Fibroblast of the conjunctiva (primary cell): ENCODE data around the gene TRIM31.

Experiments
- DNase-seq: peaks from one replicate; pipeline ENCODE4 v3.0.0-alpha.2; 2010; ENCODE audit warnings: low read depth

TRIM31 gene

GRCh38 chr6:30113003-30113759 is at the start of gene TRIM31:
Gene TRIM31 (minus strand): TSS chr6:30113090. CDS start chr6:30112805, 285 bp downstream.
- no peak for DNase-seq

GRCh38 chr6:30162265-30163089 is 49.6 kb upstream of the TRIM31 start:
- DNase-seq = no peak

GRCh38 chr6:30160785-30161531 is 48.1 kb upstream of the TRIM31 start, which contains the start of gene TRIM10:
Gene TRIM10 (minus strand): TSS chr6:30161211. CDS start chr6:30160858, 353 bp downstream.
- DNase-seq = no peak

GRCh38 chr6:30160008-30160784 is 47.3 kb upstream of the TRIM31 start:
- DNase-seq = no peak

GRCh38 chr6:30158475-30159040 is 45.7 kb upstream of the TRIM31 start:
- no peak for DNase-seq

GRCh38 chr6:30157999-30158398 is 45.1 kb upstream of the TRIM31 start:
- no peak for DNase-seq

- no peak for DNase-seq
Observed at GRCh38 chr6:30157581-30157980, 44.7 kb upstream of the TRIM31 start.

GRCh38 chr6:30156774-30157173 is 43.9 kb upstream of the TRIM31 start:
- no peak for DNase-seq

GRCh38 chr6:30156262-30156599 is 43.3 kb upstream of the TRIM31 start:
- DNase-seq = no peak

- DNase-seq = no peak
Observed at GRCh38 chr6:30155520-30156261, 42.8 kb upstream of the TRIM31 start.

- DNase-seq = no peak
Observed at GRCh38 chr6:30154709-30155519, 42.0 kb upstream of the TRIM31 start.

GRCh38 chr6:30154061-30154460 is 41.2 kb upstream of the TRIM31 start:
- DNase-seq = no peak

- no peak for DNase-seq
Observed at GRCh38 chr6:30152910-30153610, 40.2 kb upstream of the TRIM31 start.

- DNase-seq = no peak
Observed at GRCh38 chr6:30152016-30152673, 39.3 kb upstream of the TRIM31 start.

GRCh38 chr6:30151580-30151979 is 38.7 kb upstream of the TRIM31 start:
- DNase-seq = no peak

GRCh38 chr6:30150671-30151395 is 37.9 kb upstream of the TRIM31 start:
- DNase-seq = no peak

GRCh38 chr6:30149858-30150550 is 37.1 kb upstream of the TRIM31 start:
- no peak for DNase-seq
